Hair follicular keratinocyte (primary cell): ENCODE results near the gene TBCE. TPM values are rescaled to one million over a fixed set of nuclear protein-coding genes. Genes with fewer than 3 reads are reported as not detected.

Experiments used
- total RNA-seq: library from RNA; depleted of rRNA; stranded (reverse); fragments of >200 nt; gene quantifications from 2 replicates; pipeline ENCODE4 v1.2.3, GENCODE V29; 2015

TBCE gene
- 24.5 and 30.8 TPM in 2 replicates for total RNA-seq

GRCh38 chr1:235367000-235367908 is at the start of gene TBCE:
TSS of gene TBCE (plus strand) at chr1:235367427. CDS start at chr1:235380050, 12,623 bp downstream.

GRCh38 chr1:235327559-235328270 is 39.5 kb upstream of the TBCE start, which contains the start of gene ARID4B:
TSS of gene ARID4B (minus strand) at chr1:235328179. CDS start at chr1:235326919, 1,260 bp downstream.

GRCh38 chr1:235328271-235329138 is 38.7 kb upstream of the TBCE start, which contains the start of gene GGPS1:
TSS of gene GGPS1 (plus strand) at chr1:235328570. CDS start at chr1:235335265, 6,695 bp downstream.

Other genes starting within 250 kb of the TBCE start
- gene TOMM20, start 238.6 kb upstream of the TBCE start, total RNA-seq: 98.8 and 124 TPM in 2 replicates
- 48.2 and 73.1 TPM in 2 replicates for gene RBM34, start 206.2 kb upstream of the TBCE start, total RNA-seq
- gene ARID4B, start 39.2 kb upstream of the TBCE start, total RNA-seq: 7.4 TPM in 2 replicates
- 17.9 and 25.8 TPM in 2 replicates for gene GGPS1, start 38.9 kb upstream of the TBCE start, total RNA-seq
- 33.7 and 34.6 TPM in 2 replicates for gene B3GALNT2, start 137.0 kb downstream of the TBCE start, total RNA-seq